ENCODE measurements around the gene FOXO6.

The FOXO6 gene

DNA sequence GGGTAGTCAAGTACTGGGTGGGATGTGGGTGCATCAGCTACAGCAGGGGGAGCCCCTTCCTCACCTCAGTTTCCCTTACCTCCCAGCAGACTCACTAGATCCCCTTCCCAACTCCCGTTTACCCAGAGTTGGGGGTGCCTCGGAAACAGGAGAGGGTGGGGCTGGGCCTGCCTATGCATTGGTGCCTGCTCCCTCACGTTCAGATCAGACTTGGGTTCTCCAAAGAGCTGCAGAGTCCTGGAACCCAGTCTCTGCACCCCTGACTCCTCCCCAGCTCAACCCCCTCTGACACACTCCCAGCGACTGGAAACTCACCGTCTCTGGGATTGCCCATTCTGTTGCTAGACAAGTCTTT is 6.0 kb downstream of the FOXO6 start:
- no peak for DNase-seq (ENCODE audit: low read depth, low spot score)
- H3K4me3 ChIP-seq (ENCODE audit: low read depth, low read length) = no peak overlapping the region
- ChIA-PET CTCF (no interaction called here), POLR2A (no interaction called here)
- TF ChIP-seq, protein P1, sequence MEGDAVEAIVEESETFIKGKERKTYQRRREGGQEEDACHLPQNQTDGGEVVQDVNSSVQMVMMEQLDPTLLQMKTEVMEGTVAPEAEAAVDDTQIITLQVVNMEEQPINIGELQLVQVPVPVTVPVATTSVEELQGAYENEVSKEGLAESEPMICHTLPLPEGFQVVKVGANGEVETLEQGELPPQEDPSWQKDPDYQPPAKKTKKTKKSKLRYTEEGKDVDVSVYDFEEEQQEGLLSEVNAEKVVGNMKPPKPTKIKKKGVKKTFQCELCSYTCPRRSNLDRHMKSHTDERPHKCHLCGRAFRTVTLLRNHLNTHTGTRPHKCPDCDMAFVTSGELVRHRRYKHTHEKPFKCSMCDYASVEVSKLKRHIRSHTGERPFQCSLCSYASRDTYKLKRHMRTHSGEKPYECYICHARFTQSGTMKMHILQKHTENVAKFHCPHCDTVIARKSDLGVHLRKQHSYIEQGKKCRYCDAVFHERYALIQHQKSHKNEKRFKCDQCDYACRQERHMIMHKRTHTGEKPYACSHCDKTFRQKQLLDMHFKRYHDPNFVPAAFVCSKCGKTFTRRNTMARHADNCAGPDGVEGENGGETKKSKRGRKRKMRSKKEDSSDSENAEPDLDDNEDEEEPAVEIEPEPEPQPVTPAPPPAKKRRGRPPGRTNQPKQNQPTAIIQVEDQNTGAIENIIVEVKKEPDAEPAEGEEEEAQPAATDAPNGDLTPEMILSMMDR (IDR thresholded peaks at IDR 0.05; ENCODE audit: insufficient read depth, low read length, missing control alignments) = no peak

DNA sequence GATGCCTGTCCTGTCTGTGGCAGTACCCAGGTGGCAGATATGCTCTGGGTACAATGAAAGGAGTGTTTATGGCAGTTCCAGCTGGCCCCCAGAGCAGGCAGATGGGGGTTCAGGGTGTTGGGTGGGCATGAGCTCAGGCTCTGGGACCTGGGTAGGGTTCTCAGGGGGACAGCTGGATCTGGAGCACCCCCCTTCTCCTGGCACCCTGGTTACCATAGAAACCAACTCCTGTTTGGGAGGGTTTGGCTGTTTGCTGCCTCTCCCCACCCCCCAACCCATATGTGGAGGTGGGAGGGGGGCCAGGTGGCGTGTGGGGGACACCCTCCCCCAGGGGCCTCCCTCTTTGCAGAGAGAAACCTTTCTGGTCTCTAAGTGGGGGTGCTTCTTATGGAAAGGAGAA is 7.1 kb downstream of the FOXO6 start:
- TF ChIP-seq, protein P1 (IDR thresholded peaks at IDR 0.05; ENCODE audit: insufficient read depth, low read length, missing control alignments) = no peak
- H3K4me3 ChIP-seq (ENCODE audit: low read depth, low read length) = no peak overlapping the region
- no peak for DNase-seq (ENCODE audit: low read depth, low spot score)
- ChIA-PET CTCF (no interaction called here), POLR2A (no interaction called here)

DNA sequence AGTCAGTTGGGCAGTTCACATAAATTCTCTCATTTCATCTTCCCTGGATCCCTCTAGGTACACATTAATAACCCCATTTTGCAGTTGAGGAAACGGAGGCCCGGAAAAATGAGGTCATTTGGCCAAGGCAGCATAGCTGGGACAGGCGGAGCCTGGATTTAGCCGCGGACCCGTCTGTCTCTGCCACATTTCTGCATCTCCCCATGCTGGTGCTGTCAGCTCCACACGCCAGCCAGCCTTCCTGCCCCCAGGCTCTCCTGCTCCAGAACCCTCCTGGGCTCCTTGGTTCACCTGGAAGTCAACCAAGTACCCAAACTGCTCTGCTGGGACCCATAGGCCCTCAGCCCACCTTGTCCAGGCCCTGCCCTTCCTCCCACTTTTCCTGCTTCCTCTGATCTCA is 7.6 kb downstream of the FOXO6 start:
- DNase-seq (ENCODE audit: low read depth, low spot score) = no peak
- TF ChIP-seq, protein P1 (IDR thresholded peaks at IDR 0.05; ENCODE audit: insufficient read depth, low read length, missing control alignments) = no peak
- H3K4me3 ChIP-seq (ENCODE audit: low read depth, low read length) = no peak overlapping the region
- CTCF ChIA-PET = interaction anchor here (1.0 kb wide), 1 partner anchor 65 kb away, joined by 3 read pairs; no protein-coding TSS in a partner anchor
- POLR2A ChIA-PET = no interaction called here

DNA sequence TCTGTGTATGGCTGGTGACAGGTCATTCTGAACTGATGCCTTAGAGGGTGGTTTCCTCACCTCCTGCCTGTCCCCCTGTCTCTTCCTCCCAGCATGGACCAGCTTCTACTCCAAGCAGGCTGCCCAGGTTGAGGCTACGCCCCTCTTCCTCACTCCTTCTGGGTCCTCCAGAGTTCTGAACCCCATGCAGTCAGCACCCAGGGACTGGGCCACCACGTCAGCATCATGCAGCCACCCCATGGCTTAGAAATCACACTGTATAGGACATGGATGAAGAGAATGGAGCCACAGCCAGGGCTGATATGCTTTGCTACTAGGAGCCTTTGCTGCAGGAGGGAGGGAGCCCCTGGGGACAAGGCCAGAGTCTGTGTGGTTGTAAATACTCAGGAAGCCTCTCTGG is 8.3 kb downstream of the FOXO6 start:
- TF ChIP-seq, protein P1 (IDR thresholded peaks at IDR 0.05; ENCODE audit: insufficient read depth, low read length, missing control alignments) = no peak
- DNase-seq (ENCODE audit: low read depth, low spot score) = no peak
- CTCF ChIA-PET = interaction anchor here (1.0 to 1.5 kb wide), 2 partner anchors 48 to 64 kb away, joined by 3 to 4 read pairs; no protein-coding TSS in a partner anchor
- POLR2A ChIA-PET = no interaction called here
- H3K4me3 ChIP-seq (ENCODE audit: low read depth, low read length) = no peak overlapping the region

DNA sequence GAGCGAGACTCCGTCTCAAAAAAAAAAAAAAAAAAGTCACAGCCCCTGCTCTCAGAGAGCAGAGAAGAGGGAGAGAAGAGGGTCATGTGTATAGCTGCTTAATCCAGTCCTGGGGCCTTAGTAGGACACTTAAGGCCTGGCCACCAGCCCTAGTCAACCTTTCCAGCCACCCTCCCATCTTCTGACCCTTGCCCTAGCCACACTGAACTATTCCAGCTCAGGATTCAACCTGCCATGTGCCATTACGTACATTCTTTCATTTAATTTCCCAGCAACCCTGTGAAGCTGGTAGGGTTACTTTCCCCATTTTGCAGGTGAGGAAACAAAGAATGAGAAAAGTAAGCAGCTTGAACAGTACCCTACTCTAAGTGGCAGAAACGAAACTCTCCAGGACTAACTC is 9.0 kb downstream of the FOXO6 start:
- CTCF ChIA-PET = interaction anchor here (1.5 to 2.4 kb wide), 2 partner anchors 8 to 47 kb away, joined by 4 to 6 read pairs; partner anchors contain the start of gene FOXO6
- POLR2A ChIA-PET = no interaction called here
- no peak for DNase-seq (ENCODE audit: low read depth, low spot score)
- no peak overlapping the region for H3K4me3 ChIP-seq (ENCODE audit: low read depth, low read length)
- TF ChIP-seq, protein P1 (IDR thresholded peaks at IDR 0.05; ENCODE audit: insufficient read depth, low read length, missing control alignments) = no peak

DNA sequence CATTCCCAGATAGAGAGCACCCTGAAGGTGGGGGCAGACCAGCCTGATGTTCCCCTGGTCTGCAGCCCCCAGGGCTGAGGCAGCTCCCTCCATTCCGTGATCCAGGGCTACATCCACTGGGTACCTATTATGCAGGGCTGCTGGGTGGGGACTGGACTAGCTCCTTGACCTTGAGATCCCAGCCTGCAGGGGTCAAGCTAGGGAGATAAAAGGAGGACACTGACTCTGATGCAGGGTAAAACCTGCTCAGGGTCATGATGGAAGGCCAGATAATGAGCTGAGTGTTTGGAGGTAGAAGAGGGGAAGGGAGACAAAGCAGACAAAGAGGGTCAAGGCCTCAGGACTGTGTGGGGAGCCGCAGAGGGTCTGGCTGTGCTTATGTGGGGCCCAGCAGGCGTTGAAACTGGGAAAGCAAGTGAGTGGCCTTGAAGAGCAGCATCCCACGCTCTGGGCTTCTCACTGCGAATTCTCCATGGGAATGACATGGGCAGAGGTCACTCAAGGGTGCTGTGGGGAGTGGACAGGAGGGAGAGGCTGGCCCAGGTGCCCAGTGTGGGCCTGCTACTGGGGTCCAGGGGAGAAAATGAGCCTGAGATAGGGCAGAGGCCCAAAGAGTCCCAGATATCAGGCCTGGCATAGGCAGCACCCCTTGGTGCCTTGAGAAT is 9.7 kb downstream of the FOXO6 start:
- ChIA-PET POLR2A (no interaction called here), CTCF (interaction anchor here (1.5 to 2.4 kb wide), 2 partner anchors 9 to 47 kb away, joined by 4 to 6 read pairs; partner anchors contain the start of gene FOXO6)
- TF ChIP-seq, protein P1 (IDR thresholded peaks at IDR 0.05; ENCODE audit: insufficient read depth, low read length, missing control alignments) = no peak
- no peak for DNase-seq (ENCODE audit: low read depth, low spot score)
- H3K4me3 ChIP-seq (ENCODE audit: low read depth, low read length) = no peak overlapping the region

Measured in AG04449 (cell line).